ENCODE data around the gene FAM3A.

The FAM3A gene

GRCh38 chrX:154478728-154479622 lies 37.1 kb downstream of the FAM3A start, which contains the start of gene LAGE3:
Gene LAGE3, minus strand, starts transcription at chrX:154479281. Its CDS starts 366 bp downstream, at chrX:154478915.
- peak within 1 kb of the TSS; percentile 87 for H3K27ac ChIP-seq
- peak; percentile 86 for DNase-seq (ENCODE audit: low spot score)
- CTCF ChIA-PET: no interaction called here
- TF ChIP-seq CTCF (conservative IDR thresholded peaks at IDR 0.05; ENCODE audit: low read depth): no peak
- POLR2A ChIA-PET (ENCODE audit: low non-redundant PET): no interaction called here

- H3K27ac ChIP-seq: peak overlapping the region; percentile 87
- no peak for DNase-seq (ENCODE audit: low spot score)
- TF ChIP-seq CTCF (conservative IDR thresholded peaks at IDR 0.05; ENCODE audit: low read depth): no peak
- POLR2A ChIA-PET (ENCODE audit: low non-redundant PET): interaction anchor here (0.6 kb wide), 1 partner anchor 20 kb away, joined by 3 read pairs; the partner anchor contains the start of gene PLXNA3
- CTCF ChIA-PET: no interaction called here
Measured at GRCh38 chrX:154477891-154478477, 38.0 kb downstream of the FAM3A start.

GRCh38 chrX:154476821-154477220 lies 39.2 kb downstream of the FAM3A start:
- no peak for DNase-seq (ENCODE audit: low spot score)
- TF ChIP-seq CTCF (conservative IDR thresholded peaks at IDR 0.05; ENCODE audit: low read depth): no peak
- CTCF ChIA-PET: no interaction called here
- peak overlapping the region; percentile 34; the same call in 1 of the 2 replicates for H3K27ac ChIP-seq
- POLR2A ChIA-PET (ENCODE audit: low non-redundant PET): interaction anchor here (0.7 kb wide), 1 partner anchor 53 kb away, joined by 3 read pairs; no protein-coding TSS in a partner anchor

GRCh38 chrX:154473683-154474082 lies 42.3 kb downstream of the FAM3A start:
- CTCF ChIA-PET: no interaction called here
- no peak for TF ChIP-seq CTCF (conservative IDR thresholded peaks at IDR 0.05; ENCODE audit: low read depth)
- POLR2A ChIA-PET (ENCODE audit: low non-redundant PET): no interaction called here
- DNase-seq (ENCODE audit: low spot score): no peak
- H3K27ac ChIP-seq: peak overlapping the region; percentile 24

GRCh38 chrX:154472685-154473632 lies 43.1 kb downstream of the FAM3A start:
- no peak for TF ChIP-seq CTCF (conservative IDR thresholded peaks at IDR 0.05; ENCODE audit: low read depth)
- no peak for DNase-seq (ENCODE audit: low spot score)
- peak overlapping the region; percentile 24 for H3K27ac ChIP-seq
- ChIA-PET POLR2A (ENCODE audit: low non-redundant PET) (no interaction called here), CTCF (no interaction called here)
